Mucosa of descending colon (tissue), 3 donors: ENCODE results near the gene IL21. TPM values are rescaled to one million over a fixed set of nuclear protein-coding genes. Genes with fewer than 3 reads are reported as not detected.
"Not testable (repeated sequence)": the region's sequence is repeated elsewhere in the genome, so short reads cannot be mapped to it uniquely, and the experiment has no call there.

ENCODE experiments used
- ATAC-seq: fragments of 200-7000 bp; cut with Tn5 transposase; one replicate; pipeline ENCODE4 v1.9.1; 2020; ENCODE audit warnings: mild to moderate bottlenecking, moderate library complexity
- DNase-seq, 3 donors: peaks; one replicate each; pipeline ENCODE4 v3.0.0-alpha.2; 2020
- H3K36me3 ChIP-seq: fragments of 200-600 bp; one replicate; pipeline ENCODE4 v1.8.0; 2021; ENCODE audit warnings: low read depth, mild to moderate bottlenecking
- H3K4me1 ChIP-seq: fragments of 200-600 bp; one replicate; pipeline ENCODE4 v1.8.0; 2021; ENCODE audit warnings: low read depth, mild to moderate bottlenecking
- H3K4me3 ChIP-seq: fragments of 200-600 bp; one replicate; pipeline ENCODE4 v1.8.0; 2021; ENCODE audit warnings: mild to moderate bottlenecking
- H3K9me3 ChIP-seq: fragments of 200-600 bp; one replicate; pipeline ENCODE4 v1.8.0; 2021; ENCODE audit warnings: mild to moderate bottlenecking
- intact Hi-C, 2 donors: fragments of 100-400 bp; cut with DNase I in 1 of 2; cut with micrococcal nuclease in 1 of 2; formaldehyde crosslinking; loops; one replicate each; pipeline versions ENCODE4 v1.11.0 to v1.11.1; 2022; cut with DNase I, micrococcal nuclease
- total RNA-seq, 3 donors: library from RNA; stranded (reverse); fragmentation: NEBNext Ultra II Directional in 2 of 3; extraction: Animal tissue kit (Norgen Biotek cat#: 25700) in 2 of 3; gene quantifications; one replicate each; pipeline versions ENCODE4 v1.2.1 to v1.2.4, GENCODE V29; 2021 to 2023
- TF ChIP-seq, protein P1 (sequence below): fragments of 200-600 bp; IDR thresholded peaks from one replicate; pipeline ENCODE4 v1.8.0; 2022; ENCODE audit warnings: antibody characterized with exemption, mild to moderate bottlenecking
- donor health status: DM: no; HTN: no; CAD: no; lungs with moderate emphysema.
- donor health status: DM: no; HTN: no; CAD: no.
- donor health status: DM: no; HTN: yes; CAD: no.

Gene IL21
- total RNA-seq, 3 donors from 2014 or later: not detected

- Histone ChIP-seq H3K9me3 (no peaks in the 10 kb centered on the region), H3K4me1 (no peaks in the 10 kb centered on the region), H3K4me3 (no peak overlapping the region), H3K36me3 (no peaks in the 10 kb centered on the region)
- intact Hi-C loops: no loop called here
- TF ChIP-seq, protein P1, sequence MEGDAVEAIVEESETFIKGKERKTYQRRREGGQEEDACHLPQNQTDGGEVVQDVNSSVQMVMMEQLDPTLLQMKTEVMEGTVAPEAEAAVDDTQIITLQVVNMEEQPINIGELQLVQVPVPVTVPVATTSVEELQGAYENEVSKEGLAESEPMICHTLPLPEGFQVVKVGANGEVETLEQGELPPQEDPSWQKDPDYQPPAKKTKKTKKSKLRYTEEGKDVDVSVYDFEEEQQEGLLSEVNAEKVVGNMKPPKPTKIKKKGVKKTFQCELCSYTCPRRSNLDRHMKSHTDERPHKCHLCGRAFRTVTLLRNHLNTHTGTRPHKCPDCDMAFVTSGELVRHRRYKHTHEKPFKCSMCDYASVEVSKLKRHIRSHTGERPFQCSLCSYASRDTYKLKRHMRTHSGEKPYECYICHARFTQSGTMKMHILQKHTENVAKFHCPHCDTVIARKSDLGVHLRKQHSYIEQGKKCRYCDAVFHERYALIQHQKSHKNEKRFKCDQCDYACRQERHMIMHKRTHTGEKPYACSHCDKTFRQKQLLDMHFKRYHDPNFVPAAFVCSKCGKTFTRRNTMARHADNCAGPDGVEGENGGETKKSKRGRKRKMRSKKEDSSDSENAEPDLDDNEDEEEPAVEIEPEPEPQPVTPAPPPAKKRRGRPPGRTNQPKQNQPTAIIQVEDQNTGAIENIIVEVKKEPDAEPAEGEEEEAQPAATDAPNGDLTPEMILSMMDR: no peak
- no peak for DNase-seq
- ATAC-seq: no peak
Observed at GRCh38 chr4:122658377-122658776, 37.5 kb upstream of the IL21 start.

GRCh38 chr4:122657553-122657952 is 36.7 kb upstream of the IL21 start:
- ATAC-seq (no peak), DNase-seq (no peak)
- intact Hi-C loops: no loop called here
- TF ChIP-seq, protein P1: no peak
- H3K9me3 ChIP-seq: no peaks in the 10 kb centered on the region
- H3K36me3 ChIP-seq: no peaks in the 10 kb centered on the region
- H3K4me3 ChIP-seq: no peak overlapping the region
- no peaks in the 10 kb centered on the region for H3K4me1 ChIP-seq

- H3K4me1 ChIP-seq, intact Hi-C loops, H3K4me3 ChIP-seq, H3K36me3 ChIP-seq, ATAC-seq, DNase-seq, H3K9me3 ChIP-seq: not testable (repeated sequence)
Observed at GRCh38 chr4:122656583-122656982, 35.7 kb upstream of the IL21 start.

- H3K9me3 ChIP-seq: no peaks in the 10 kb centered on the region
- H3K36me3 ChIP-seq: no peaks in the 10 kb centered on the region
- DNase-seq: peak in 1 of 3 donors; percentile 66
- ATAC-seq: no peak
- TF ChIP-seq, protein P1: peak; percentile 20
- intact Hi-C loops: no loop called here
- no peak overlapping the region for H3K4me3 ChIP-seq
- H3K4me1 ChIP-seq: no peaks in the 10 kb centered on the region
Observed at GRCh38 chr4:122652379-122652778, 31.5 kb upstream of the IL21 start.

DNA sequence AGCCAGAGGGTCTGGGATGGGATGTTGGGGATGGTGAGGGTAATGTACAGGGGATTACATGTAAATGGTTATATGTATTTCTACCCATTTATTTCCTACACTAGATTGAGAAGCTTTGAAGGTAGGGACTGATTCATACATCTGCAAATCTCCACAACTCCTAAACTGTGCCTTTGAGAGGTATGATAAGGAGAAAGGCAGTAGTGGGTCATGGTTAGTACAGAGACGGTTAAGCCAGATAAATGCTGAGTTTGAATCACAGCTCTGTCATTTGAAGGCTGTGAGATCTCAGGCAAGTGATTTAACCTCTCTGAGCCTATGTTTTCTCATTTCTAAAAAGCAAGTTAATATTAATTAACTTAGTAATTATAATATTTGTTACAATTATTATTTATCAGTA is 29.3 kb upstream of the IL21 start:
- H3K4me3 ChIP-seq: no peak overlapping the region
- intact Hi-C loops: no loop called here
- DNase-seq: no peak
- H3K9me3 ChIP-seq: no peaks in the 10 kb centered on the region
- H3K36me3 ChIP-seq: no peaks in the 10 kb centered on the region
- no peak for ATAC-seq
- TF ChIP-seq, protein P1: no peak
- H3K4me1 ChIP-seq: no peaks in the 10 kb centered on the region

- intact Hi-C loops: no loop called here
- no peak for DNase-seq
- no peak for ATAC-seq
- Histone ChIP-seq H3K9me3 (no peaks in the 10 kb centered on the region), H3K36me3 (no peaks in the 10 kb centered on the region), H3K4me3 (no peak overlapping the region), H3K4me1 (no peaks in the 10 kb centered on the region)
- TF ChIP-seq, protein P1: no peak
Observed at GRCh38 chr4:122647656-122648055, 26.8 kb upstream of the IL21 start.
